GM23248 (cell line): ENCODE results near the gene CDH4. TPM values are rescaled to one million over a fixed set of nuclear protein-coding genes. Genes with fewer than 3 reads are reported as not detected.

ENCODE experiments used
- DNase-seq: peaks from one replicate; pipeline ENCODE4 v3.0.0-alpha.2; 2015
- H2AFZ ChIP-seq: fragments of 200-600 bp; sonication (generic); 2 replicates; pipeline ENCODE4 v1.6.1; 2016; ENCODE audit warnings: antibody characterized with exemption
- H3F3A ChIP-seq: fragments of 200-600 bp; sonication (generic); 2 replicates; pipeline ENCODE4 v1.6.1; 2016; ENCODE audit warnings: mild to moderate bottlenecking, antibody characterized with exemption, mixed run types; ENCODE audit not compliant: insufficient read depth
- H3K27ac ChIP-seq: fragments of 200-600 bp; sonication (generic); 2 replicates; pipeline ENCODE4 v1.5.1; 2016; ENCODE audit warnings: mild to moderate bottlenecking
- H3K27me3 ChIP-seq: fragments of 200-600 bp; sonication (generic); replicated peaks from 2 replicates; pipeline ENCODE4 v1.6.1; 2016; ENCODE audit warnings: mild to moderate bottlenecking; ENCODE audit not compliant: insufficient read depth
- H3K36me3 ChIP-seq: fragments of 200-600 bp; sonication (generic); 2 replicates; pipeline ENCODE4 v1.6.1; 2016; ENCODE audit warnings: low read depth, mild to moderate bottlenecking
- H3K4me1 ChIP-seq: fragments of 200-600 bp; sonication (generic); 2 replicates; pipeline ENCODE4 v1.6.1; 2016; ENCODE audit warnings: mild to moderate bottlenecking; ENCODE audit not compliant: insufficient read depth
- H3K4me2 ChIP-seq: fragments of 200-600 bp; sonication (generic); one replicate; pipeline ENCODE4 v1.6.1; 2016; ENCODE audit warnings: mild to moderate bottlenecking; ENCODE audit not compliant: unreplicated experiment
- H3K4me3 ChIP-seq: fragments of 200-600 bp; sonication (generic); 2 replicates; pipeline ENCODE4 v1.5.1; 2016; ENCODE audit warnings: mild to moderate bottlenecking
- H3K79me2 ChIP-seq: fragments of 200-600 bp; sonication (generic); 2 replicates; pipeline ENCODE4 v1.6.1; 2016; ENCODE audit warnings: mild to moderate bottlenecking; ENCODE audit not compliant: insufficient read depth
- H3K9ac ChIP-seq: fragments of 200-600 bp; sonication (generic); 2 replicates; pipeline ENCODE4 v1.6.1; 2016; ENCODE audit warnings: mild to moderate bottlenecking
- H3K9me2 ChIP-seq: fragments of 200-600 bp; sonication (generic); 2 replicates; pipeline ENCODE4 v1.6.1; 2016; ENCODE audit warnings: mixed run types, mild to moderate bottlenecking, moderate library complexity; ENCODE audit not compliant: insufficient read depth
- H3K9me3 ChIP-seq: fragments of 200-600 bp; sonication (generic); one replicate; pipeline ENCODE4 v1.6.1; 2017; ENCODE audit warnings: low read depth
- H4K20me1 ChIP-seq: fragments of 200-600 bp; sonication (generic); 2 replicates; pipeline ENCODE4 v1.6.0; 2016; ENCODE audit not compliant: insufficient read depth
- EZH2 ChIP-seq: fragments of 200-600 bp; sonication (generic); IDR thresholded peaks from 2 replicates; pipeline ENCODE4 v1.6.1; 2018; ENCODE audit warnings: antibody characterized with exemption, mild to moderate bottlenecking; ENCODE audit not compliant: insufficient read depth, poor library complexity, severe bottlenecking
- EZH2phosphoT487 ChIP-seq: fragments of 200-600 bp; sonication (generic); IDR thresholded peaks from 2 replicates; pipeline ENCODE4 v1.6.1; 2018; ENCODE audit warnings: antibody characterized with exemption, moderate library complexity, mild to moderate bottlenecking, low read depth; ENCODE audit not compliant: insufficient read depth
- WGBS, 2 experiments: methylation state at CpG; one replicate each; pipeline ENCODE4 v1.1.6; 2015 to 2017; ENCODE audit warnings: low lambda C conversion rate in 2 of 2, low coverage in 1 of 2; ENCODE audit errors: missing lambda C conversion rate in 2 of 2; 5-methylcytosine and 5-hydroxymethylcytosine counted together
- in situ Hi-C: fragments of 300-500 bp; cut with MboI; formaldehyde crosslinking; loops from 2 replicates; pipeline ENCODE4 v1.15.0; 2020
- polyA plus RNA-seq: library from polyadenylated mRNA; unstranded; fragments of >200 nt; fragmentation: Nextera tagmentation; extraction: Ambion mirVana; gene quantifications from 2 replicates; pipeline ENCODE4 v1.2.1, GENCODE V29; 2016
- total RNA-seq: library from RNA; depleted of rRNA; stranded (reverse); fragments of >200 nt; shearing (Covaris generic); gene quantifications from 2 replicates; pipeline ENCODE4 v1.2.3, GENCODE V29; 2014; rRNA removed

CDH4 gene
- total RNA-seq (3.9 and 4.4 TPM in 2 replicates), polyA plus RNA-seq (1.1 and 1.2 TPM in 2 replicates)

- WGBS, 2 experiments = 8 to 10% methylated on average over 45 to 68 of the region's 78 CpGs
- H3K9me3 ChIP-seq = no peaks in the 10 kb centered on the region
- peak; percentile 31 for DNase-seq
- peak within 1 kb of the TSS; percentile 69 for H3K4me3 ChIP-seq
- no peaks in the 10 kb centered on the region for H3K36me3 ChIP-seq
- no peak within 1 kb of the TSS for H3K9ac ChIP-seq
- H3K79me2 ChIP-seq = no peaks in the 10 kb centered on the region
- peak within 1 kb of the TSS; percentile 75 for H3K4me2 ChIP-seq
- H3K27ac ChIP-seq = no peak within 1 kb of the TSS
- peaks cover 30% of the 10 kb centered on the region for H3K27me3 ChIP-seq
- TF ChIP-seq EZH2 (peak; percentile 79), EZH2phosphoT487 (no peak)
- H3K9me2 ChIP-seq = no peaks in the 10 kb centered on the region
- peaks cover 15% of the 10 kb centered on the region; the same call in 1 of the 2 replicates for H3F3A ChIP-seq
- H4K20me1 ChIP-seq = no peaks in the 10 kb centered on the region
- H2AFZ ChIP-seq = peak within 1 kb of the TSS; percentile 65; the same call in 1 of the 2 replicates
- peaks cover 17% of the 10 kb centered on the region for H3K4me1 ChIP-seq
- in situ Hi-C loops = no loop called here
These were observed at the start of gene CDH4 for GRCh38 chr20:61251529-61252393. CDH4 (plus strand) TSS chr20:61252261.

- Histone ChIP-seq H3K9me3 (no peaks in the 10 kb centered on the region), H3K27me3 (peaks cover 12% of the 10 kb centered on the region), H3K79me2 (no peaks in the 10 kb centered on the region), H3K4me1 (no peaks in the 10 kb centered on the region), H3K9me2 (no peaks in the 10 kb centered on the region), H4K20me1 (no peaks in the 10 kb centered on the region), H3K4me2 (no peak overlapping the region), H3K36me3 (no peaks in the 10 kb centered on the region), H3K9ac (no peak overlapping the region), H2AFZ (no peak overlapping the region), H3F3A (no peaks in the 10 kb centered on the region), H3K27ac (no peak overlapping the region), H3K4me3 (no peak overlapping the region)
- TF ChIP-seq EZH2 = no peak
- no peak for TF ChIP-seq EZH2phosphoT487
- no peak for DNase-seq
- 8 to 13% methylated on average over 5 of the region's 5 CpGs for WGBS, 2 experiments
- in situ Hi-C loops = no loop called here
These were observed 48.7 kb upstream of the CDH4 start for GRCh38 chr20:61203320-61203719.

GRCh38 chr20:61204206-61204605, 47.9 kb upstream of the CDH4 start:
- Histone ChIP-seq H3K4me1 (no peaks in the 10 kb centered on the region), H3K9me3 (no peaks in the 10 kb centered on the region), H3K4me3 (no peak overlapping the region), H3K36me3 (no peaks in the 10 kb centered on the region), H3K27ac (no peak overlapping the region), H3K4me2 (no peak overlapping the region), H3F3A (no peaks in the 10 kb centered on the region), H3K27me3 (peaks cover 12% of the 10 kb centered on the region), H3K9me2 (no peaks in the 10 kb centered on the region), H3K79me2 (no peaks in the 10 kb centered on the region), H3K9ac (no peak overlapping the region), H2AFZ (no peak overlapping the region), H4K20me1 (no peaks in the 10 kb centered on the region)
- TF ChIP-seq EZH2 (no peak), EZH2phosphoT487 (no peak)
- DNase-seq = no peak
- WGBS, 2 experiments = 30% methylated on average over 8 of the region's 8 CpGs
- in situ Hi-C loops = no loop called here

DNA sequence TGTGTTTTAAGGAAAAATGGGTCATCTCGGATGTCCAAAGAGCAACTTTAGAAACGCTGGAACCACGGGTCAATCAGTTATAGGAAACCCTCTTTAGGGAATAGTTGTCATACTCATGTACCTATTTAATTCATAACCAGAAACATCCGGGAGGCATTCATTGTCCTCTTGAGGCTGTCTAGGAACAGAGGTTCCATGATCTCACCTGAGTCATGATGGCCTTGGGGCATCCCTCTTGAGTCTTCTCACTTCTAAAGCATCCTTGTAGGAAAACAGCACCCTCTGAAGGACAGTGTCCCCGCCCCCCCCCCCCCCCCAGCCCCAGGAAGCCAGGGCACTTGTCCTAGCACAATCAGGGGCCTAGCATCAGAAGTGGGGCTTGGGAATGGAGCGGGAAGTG, 46.3 kb upstream of the CDH4 start:
- Histone ChIP-seq H3K4me1 (no peaks in the 10 kb centered on the region), H3K9me3 (no peaks in the 10 kb centered on the region), H3F3A (no peaks in the 10 kb centered on the region), H2AFZ (no peak overlapping the region), H3K27ac (no peak overlapping the region), H3K4me3 (no peak overlapping the region), H3K9me2 (no peaks in the 10 kb centered on the region), H3K4me2 (no peak overlapping the region), H3K79me2 (no peaks in the 10 kb centered on the region), H3K36me3 (no peaks in the 10 kb centered on the region), H3K9ac (no peak overlapping the region), H4K20me1 (no peaks in the 10 kb centered on the region), H3K27me3 (peaks cover 12% of the 10 kb centered on the region)
- no peak for TF ChIP-seq EZH2phosphoT487
- TF ChIP-seq EZH2 = no peak
- WGBS, 2 experiments = 47 to 48% methylated on average over 6 of the region's 6 CpGs
- DNase-seq = no peak
- in situ Hi-C loops = no loop called here
